ENCODE results near the gene PBX3. TPM values are rescaled to one million over a fixed set of nuclear protein-coding genes. Genes with fewer than 3 reads are reported as not detected.
A peak's percentile ranks its signal among the peaks of the same experiment; 100 is the strongest.

PBX3 gene
- polyA plus RNA-seq, 1 donor (not counting 4 experiments of a cell fraction or from before 2014, with no cell fraction given) = 26.3 TPM

- peak overlapping the region; percentile 67 for H3K4me2 ChIP-seq (ENCODE audit: control insufficient read depth, extremely low read depth, insufficient read depth, low read depth, low read length)
- H3K27ac ChIP-seq (ENCODE audit: control insufficient read depth, insufficient read depth, low read length) = peak overlapping the region; percentile 63
- H3K9me1 ChIP-seq (ENCODE audit: control insufficient read depth, extremely low read depth, insufficient read depth, low read length) = no peaks in the 10 kb centered on the region
- no peak overlapping the region for H2AFZ ChIP-seq (ENCODE audit: control insufficient read depth, low read length)
- no peak for TF ChIP-seq EZH2 (IDR thresholded peaks at IDR 0.05; ENCODE audit: low read length)
- no peak for TF ChIP-seq CTCF (optimal IDR thresholded peaks at IDR 0.05 in 1 of 3, IDR thresholded peaks at IDR 0.05 in 1 of 3, conservative IDR thresholded peaks at IDR 0.05 in 1 of 3; ENCODE audit: extremely low read depth in 1 of 3, insufficient read depth in 2 of 3, low read length in 3 of 3)
- H3K36me3 ChIP-seq (ENCODE audit: control insufficient read depth in 2 of 2, extremely low read depth in 1 of 2, insufficient read depth in 2 of 2, low read length in 2 of 2) = peaks cover 0 to 4% of the 10 kb centered on the region in 2 experiments
- H3K9ac ChIP-seq (ENCODE audit: control insufficient read depth, extremely low read depth, insufficient read depth, low read length) = peak overlapping the region; percentile 36
- H3K4me1 ChIP-seq (ENCODE audit: control insufficient read depth, extremely low read depth, insufficient read depth, low read length) = peaks cover 43% of the 10 kb centered on the region
- no peaks in the 10 kb centered on the region for H4K20me1 ChIP-seq (ENCODE audit: control insufficient read depth, extremely low read depth, insufficient read depth, low read length)
- no peaks in the 10 kb centered on the region for H3K9me3 ChIP-seq (ENCODE audit: control insufficient read depth, low read depth, low read length)
- no peaks in the 10 kb centered on the region for H3K79me2 ChIP-seq (ENCODE audit: control insufficient read depth, insufficient read depth, low read length)
- DNase-seq (ENCODE audit: low read depth, low spot score) = peak; percentile 90
- dilution Hi-C loops (cut with MboI; ENCODE audit: extremely low pct_ligation_motif_present, low sequenced_read_pairs) = no loop called here
- no peaks in the 10 kb centered on the region for H3K27me3 ChIP-seq (ENCODE audit: control insufficient read depth, extremely low read depth, insufficient read depth, low read length)
- peak; percentile 98 for FAIRE-seq
- no peak overlapping the region for H3K4me3 ChIP-seq (ENCODE audit: control insufficient read depth in 2 of 3, extremely low read depth in 1 of 3, insufficient read depth in 2 of 3, low read depth in 1 of 3, low read length in 3 of 3)
Observed at GRCh38 chr9:125932012-125932411, 184.8 kb downstream of the PBX3 start.

- no peak overlapping the region for H2AFZ ChIP-seq (ENCODE audit: control insufficient read depth, low read length)
- H3K79me2 ChIP-seq (ENCODE audit: control insufficient read depth, insufficient read depth, low read length) = no peaks in the 10 kb centered on the region
- DNase-seq (ENCODE audit: low read depth, low spot score) = no peak
- peaks cover 43% of the 10 kb centered on the region for H3K4me1 ChIP-seq (ENCODE audit: control insufficient read depth, extremely low read depth, insufficient read depth, low read length)
- H3K9me1 ChIP-seq (ENCODE audit: control insufficient read depth, extremely low read depth, insufficient read depth, low read length) = no peaks in the 10 kb centered on the region
- no peak for TF ChIP-seq CTCF (optimal IDR thresholded peaks at IDR 0.05 in 1 of 3, IDR thresholded peaks at IDR 0.05 in 1 of 3, conservative IDR thresholded peaks at IDR 0.05 in 1 of 3; ENCODE audit: extremely low read depth in 1 of 3, insufficient read depth in 2 of 3, low read length in 3 of 3)
- TF ChIP-seq EZH2 (IDR thresholded peaks at IDR 0.05; ENCODE audit: low read length) = no peak
- H3K27me3 ChIP-seq (ENCODE audit: control insufficient read depth, extremely low read depth, insufficient read depth, low read length) = no peaks in the 10 kb centered on the region
- peaks cover 0 to 4% of the 10 kb centered on the region in 2 experiments for H3K36me3 ChIP-seq (ENCODE audit: control insufficient read depth in 2 of 2, extremely low read depth in 1 of 2, insufficient read depth in 2 of 2, low read length in 2 of 2)
- FAIRE-seq = peak; percentile 71
- H4K20me1 ChIP-seq (ENCODE audit: control insufficient read depth, extremely low read depth, insufficient read depth, low read length) = no peaks in the 10 kb centered on the region
- peak overlapping the region; percentile 63 for H3K27ac ChIP-seq (ENCODE audit: control insufficient read depth, insufficient read depth, low read length)
- dilution Hi-C loops (cut with MboI; ENCODE audit: extremely low pct_ligation_motif_present, low sequenced_read_pairs) = no loop called here
- H3K4me2 ChIP-seq (ENCODE audit: control insufficient read depth, extremely low read depth, insufficient read depth, low read depth, low read length) = peak overlapping the region; percentile 67
- peak overlapping the region in 1 of 3 experiments; percentile 18 for H3K4me3 ChIP-seq (ENCODE audit: control insufficient read depth in 2 of 3, extremely low read depth in 1 of 3, insufficient read depth in 2 of 3, low read depth in 1 of 3, low read length in 3 of 3)
- peak overlapping the region; percentile 36 for H3K9ac ChIP-seq (ENCODE audit: control insufficient read depth, extremely low read depth, insufficient read depth, low read length)
- H3K9me3 ChIP-seq (ENCODE audit: control insufficient read depth, low read depth, low read length) = no peaks in the 10 kb centered on the region
Observed at GRCh38 chr9:125932746-125933455, 185.7 kb downstream of the PBX3 start.
